HepG2 (cell line): ENCODE data around the gene SERTM2. TPM values are rescaled to one million over a fixed set of nuclear protein-coding genes. Genes with fewer than 3 reads are reported as not detected.

ENCODE experiments used
- ATAC-seq: fragments of 200-7000 bp; cut with Tn5 transposase; 3 replicates; pipeline ENCODE4 v1.9.1; 2020; ENCODE audit warnings: mild to moderate bottlenecking, moderate library complexity
- BruUV-seq: library from RNA; stranded (reverse); fragments of 400-500 nt; replicated peaks from 2 replicates; lab custom pipeline; 2021; lab: Mats Ljungman, UMichigan
- CTCF ChIA-PET: fragments of 300-600 bp; formaldehyde crosslinking; extraction: SDS; loops from one replicate; lab custom pipeline; 2021; ENCODE audit warnings: low total read pairs, inconsistent platforms, low intra/inter-chr PET ratio; lab: Yijun Ruan, JAX
- POLR2A ChIA-PET: fragments of 350-600 bp; sonication (Branson Sonifier 250); formaldehyde crosslinking; loops from one replicate; lab custom pipeline; 2020; ENCODE audit warnings: antibody characterized with exemption, inconsistent platforms; lab: Yijun Ruan, JAX
- DNase-seq: peaks from one replicate; pipeline ENCODE4 v3.0.0-alpha.2; 2015; ENCODE audit warnings: low spot score
- FAIRE-seq: peaks from 3 replicates; lab custom pipeline; 2011; peaks lifted over from hg19 to GRCh38; lab: Jason Lieb, UNC
- H2AFZ ChIP-seq: one replicate; pipeline ENCODE4 v1.6.1; 2011; ENCODE audit warnings: low read length, inconsistent platforms
- H3K27ac ChIP-seq: fragments of 300-600 bp; 3 replicates; pipeline ENCODE4 v1.8.0; 2011; ENCODE audit warnings: mixed run types, mild to moderate bottlenecking, mixed read lengths, low read length, inconsistent platforms; ENCODE audit not compliant: insufficient read depth; ENCODE audit errors: extremely low read length
- H3K27me3 ChIP-seq, 2 experiments: fragments of 200-600 bp in 1 of 2; 2 replicates in 1 of 2; 3 replicates in 1 of 2; pipeline versions ENCODE4 v1.6.0 to v1.8.0; 2011; ENCODE audit warnings: low read length in 2 of 2, mild to moderate bottlenecking in 2 of 2, moderate library complexity in 2 of 2, inconsistent platforms in 1 of 2; ENCODE audit not compliant: insufficient read depth in 2 of 2, control insufficient read depth in 1 of 2
- H3K36me3 ChIP-seq, 2 experiments: fragments of 200-600 bp in 1 of 2; replicated peaks in 1 of 2; 2 replicates in 1 of 2; 3 replicates in 1 of 2; pipeline versions ENCODE4 v1.5.1 to v1.8.0; 2011; ENCODE audit warnings: low read length in 2 of 2, inconsistent platforms in 1 of 2; ENCODE audit not compliant: insufficient read depth in 2 of 2, control insufficient read depth in 1 of 2
- H3K4me1 ChIP-seq: 2 replicates; pipeline ENCODE4 v1.5.1; 2012; ENCODE audit warnings: low read length, inconsistent platforms; ENCODE audit not compliant: insufficient read depth
- H3K4me2 ChIP-seq: 2 replicates; pipeline ENCODE4 v1.6.0; 2011; ENCODE audit warnings: low read depth, low read length, inconsistent platforms
- H3K4me3 ChIP-seq, 3 experiments: fragments of 200-600 bp in 1 of 3; sonication (generic), shearing (Covaris generic) in 1 of 3; replicated peaks in 1 of 3; 2 replicates each; pipeline ENCODE4 v1.5.1; 2011 to 2016; ENCODE audit warnings: low read length in 3 of 3, inconsistent platforms in 2 of 3, low read depth in 2 of 3, mild to moderate bottlenecking in 2 of 3, control low read depth in 1 of 3, mixed read lengths in 1 of 3; ENCODE audit not compliant: insufficient read depth in 1 of 3
- H3K79me2 ChIP-seq: one replicate; pipeline ENCODE4 v1.6.1; 2011; ENCODE audit warnings: low read length, inconsistent platforms; ENCODE audit not compliant: insufficient read depth
- H3K9ac ChIP-seq: 2 replicates; pipeline ENCODE4 v1.6.0; 2011; ENCODE audit warnings: mild to moderate bottlenecking, low read depth, low read length, inconsistent platforms; ENCODE audit not compliant: insufficient read depth
- H3K9me3 ChIP-seq: 2 replicates; pipeline ENCODE4 v1.5.1; 2012; ENCODE audit warnings: mild to moderate bottlenecking, low read length
- H4K20me1 ChIP-seq: 2 replicates; pipeline ENCODE4 v1.6.0; 2011; ENCODE audit warnings: inconsistent platforms, mild to moderate bottlenecking, low read length, moderate library complexity; ENCODE audit not compliant: insufficient read depth
- AHDC1 ChIP-seq: sonication (generic); formaldehyde crosslinking; IDR thresholded peaks from 2 replicates; pipeline ENCODE4 v1.5.1; 2020; ENCODE audit warnings: mild to moderate bottlenecking, missing genetic modification reagents, borderline replicate concordance
- ATF4 ChIP-seq, 2 experiments: fragments of 450-650 bp in 1 of 2; sonication (generic) in 1 of 2; formaldehyde crosslinking; IDR thresholded peaks; 2 replicates each; pipeline versions ENCODE4 v1.5.0 to v1.8.0; 2020 to 2022; ENCODE audit warnings: mild to moderate bottlenecking in 1 of 2, missing genetic modification reagents in 1 of 2
- BRCA1 ChIP-seq: sonication (generic); formaldehyde crosslinking; IDR thresholded peaks from 2 replicates; pipeline ENCODE4 v1.4.0; 2020; ENCODE audit warnings: missing genetic modification reagents
- CBX2 ChIP-seq, 2 experiments: fragments of 200-600 bp in 1 of 2; sonication (generic); formaldehyde crosslinking in 1 of 2; IDR thresholded peaks; 2 replicates each; pipeline versions ENCODE4 v1.7.0 to v1.8.1; 2018 to 2022; ENCODE audit warnings: low read depth in 2 of 2, low read length in 1 of 2, mild to moderate bottlenecking in 1 of 2, missing genetic modification reagents in 1 of 2
- CEBPB ChIP-seq: IDR thresholded peaks from 2 replicates; pipeline ENCODE4 v1.6.1; 2011; ENCODE audit warnings: low read depth, low read length, improper control_type of control experiment, borderline replicate concordance
- EP300 ChIP-seq, 3 experiments: sonication (generic) in 1 of 3; formaldehyde crosslinking in 1 of 3; IDR thresholded peaks; 2 replicates each; pipeline versions ENCODE4 v1.5.1 to v1.6.1; 2011 to 2020; ENCODE audit warnings: low read depth in 2 of 3, low read length in 2 of 3, borderline replicate concordance in 1 of 3, improper control_type of control experiment in 1 of 3, mild to moderate bottlenecking in 1 of 3, missing genetic modification reagents in 1 of 3, moderate library complexity in 1 of 3
- FOXP4 ChIP-seq: sonication (generic); formaldehyde crosslinking; IDR thresholded peaks from 2 replicates; pipeline ENCODE4 v1.4.0; 2020; ENCODE audit warnings: missing genetic modification reagents
- HCFC1 ChIP-seq: fragments of 150-350 bp; IDR thresholded peaks from 2 replicates; pipeline ENCODE4 v1.6.1; 2014; ENCODE audit warnings: low read depth, low read length
- SRSF4 ChIP-seq: fragments of 200-400 bp; formaldehyde crosslinking; IDR thresholded peaks from one replicate; pipeline ENCODE4 v1.6.1; 2018; ENCODE audit warnings: mild to moderate bottlenecking, low read depth, low read length, moderate library complexity; ENCODE audit not compliant: poor library complexity, severe bottlenecking
- STAT5B ChIP-seq: sonication (generic); formaldehyde crosslinking; IDR thresholded peaks from 2 replicates; pipeline ENCODE4 v1.4.0; 2020; ENCODE audit warnings: missing genetic modification reagents
- TOE1 ChIP-seq: sonication (generic); formaldehyde crosslinking; IDR thresholded peaks from 2 replicates; pipeline ENCODE4 v1.4.0; 2020; ENCODE audit warnings: mild to moderate bottlenecking, missing genetic modification reagents
- ZFP1 ChIP-seq: IDR thresholded peaks from 2 replicates; pipeline ENCODE4 v1.6.1; 2016
- ZNF292 ChIP-seq: sonication (generic); formaldehyde crosslinking; IDR thresholded peaks from 2 replicates; pipeline ENCODE4 v1.8.1; 2022; ENCODE audit warnings: mild to moderate bottlenecking, low read depth, missing genetic modification reagents, borderline replicate concordance
- ZNF329 ChIP-seq: sonication (generic); formaldehyde crosslinking; IDR thresholded peaks from 2 replicates; pipeline ENCODE4 v1.9.0; 2021; ENCODE audit warnings: low read depth, mild to moderate bottlenecking, missing genetic modification reagents
- ZNF33B ChIP-seq: sonication (generic); formaldehyde crosslinking; IDR thresholded peaks from 2 replicates; pipeline ENCODE4 v1.5.1; 2020; ENCODE audit warnings: mild to moderate bottlenecking, missing genetic modification reagents
- ZNF747 ChIP-seq: sonication (generic); formaldehyde crosslinking; IDR thresholded peaks from 2 replicates; pipeline ENCODE4 v1.8.1; 2023; ENCODE audit warnings: missing genetic modification reagents, mild to moderate bottlenecking, borderline replicate concordance
- ZSCAN21 ChIP-seq: sonication (generic); formaldehyde crosslinking; IDR thresholded peaks from 2 replicates; pipeline ENCODE4 v1.8.0; 2022; ENCODE audit warnings: mild to moderate bottlenecking, missing genetic modification reagents, moderate library complexity, borderline replicate concordance
- WGBS: methylation state at CpG from one replicate; pipeline ENCODE4 v1.1.6; 2017; ENCODE audit warnings: low lambda C conversion rate; 5-methylcytosine and 5-hydroxymethylcytosine counted together
- in situ Hi-C: cut with HindIII; loops from 2 replicates; pipeline ENCODE4 v1.10.0; 2017; ENCODE audit warnings: low pct_unique_long_range_greater_than_20kb; ENCODE audit not compliant: extremely low pct_ligation_motif_present
- intact Hi-C: fragments of 100-400 bp; cut with micrococcal nuclease; formaldehyde crosslinking; loops from one replicate; pipeline ENCODE4 v1.10.0; 2022; ENCODE audit not compliant: unreplicated experiment
- polyA plus RNA-seq, 8 experiments: library from polyadenylated mRNA; depleted of rRNA in 3 of 8; stranded (reverse) in 7 of 8; unstranded in 1 of 8; fragments of >200 nt; fragmentation: Illumina TruSeq in 4 of 8; extraction: Trizol in 4 of 8; gene quantifications; 2 replicates each; pipeline versions ENCODE4 v1.2.1 to v1.2.3, GENCODE V29; 2011 to 2016; ENCODE audit warnings: low read depth in 4 of 8, missing spikeins in 1 of 8, mixed read lengths in 1 of 8; ENCODE audit not compliant: insufficient read depth in 1 of 8
- total RNA-seq, 5 experiments: library from RNA; depleted of rRNA; stranded (reverse); fragments of >200 nt; fragmentation: Illumina TruSeq; extraction: Trizol; gene quantifications; 2 replicates each; pipeline ENCODE4 v1.2.3, GENCODE V29; 2016; ENCODE audit warnings: low read depth in 1 of 5

The SERTM2 gene
- total and polyA plus RNA-seq, 2 of the 13 experiments (the other 11 are each of a cell fraction or from before 2014, with no cell fraction given) = not detected

GRCh38 chrX:111521169-111521568 lies 9.7 kb downstream of the SERTM2 start:
- Histone ChIP-seq H3K4me3 (no peak overlapping the region), H3K79me2 (no peaks in the 10 kb centered on the region), H3K27me3 (no peaks in the 10 kb centered on the region), H3K4me2 (no peak overlapping the region), H3K9me3 (no peaks in the 10 kb centered on the region), H4K20me1 (no peaks in the 10 kb centered on the region), H2AFZ (no peak overlapping the region), H3K9ac (no peak overlapping the region), H3K4me1 (no peaks in the 10 kb centered on the region), H3K36me3 (no peaks in the 10 kb centered on the region), H3K27ac (no peak overlapping the region)
- WGBS = 0% methylated on average over 1 of the region's 1 CpG
- TF ChIP-seq CBX2 (IDR thresholded peaks at IDR 0.05; ENCODE audit: low read depth, low read length) (no peak), CBX2 (CRISPR knock-in tag; IDR thresholded peaks at IDR 0.05; ENCODE audit: low read depth) (no peak), FOXP4 (CRISPR knock-in tag) (no peak), BRCA1 (CRISPR knock-in tag) (no peak), ZNF747 (CRISPR knock-in tag) (no peak), ATF4 (CRISPR knock-in tag; IDR thresholded peaks at IDR 0.05) (no peak), SRSF4 (no peak), ZSCAN21 (no peak), CEBPB (no peak), ZNF33B (CRISPR knock-in tag) (no peak), ZNF292 (CRISPR knock-in tag) (no peak), ZNF329 (no peak), EP300 (IDR thresholded peaks at IDR 0.05; ENCODE audit: low read depth in 2 of 2, low read length in 2 of 2) (no peak), EP300 (CRISPR knock-in tag; IDR thresholded peaks at IDR 0.05; ENCODE audit: borderline replicate concordance) (no peak), AHDC1 (CRISPR knock-in tag) (no peak), ZFP1 (CRISPR knock-in tag) (no peak), HCFC1 (no peak), STAT5B (no peak), TOE1 (CRISPR knock-in tag) (no peak)
- BruUV-seq = no TSS peak
- in situ Hi-C loops = no loop called here
- no peak for FAIRE-seq
- ATAC-seq = no peak
- ChIA-PET CTCF (no interaction called here), POLR2A (no interaction called here)
- intact Hi-C loops = no loop called here
- DNase-seq = no peak
